Measurements from ENCODE around the gene CPEB3. TPM values are rescaled to one million over a fixed set of nuclear protein-coding genes. Genes with fewer than 3 reads are reported as not detected.

The CPEB3 gene
- polyA plus RNA-seq, 6 donors from 2014 or later = 1.0 to 2.8 (median 2.4) TPM

GRCh38 chr10:92244796-92245195 is 46.1 kb downstream of the CPEB3 start:
- ATAC-seq (ENCODE audit: low read depth in 2 of 2) = no peak
- Mint-ChIP-seq H3K27ac (no peak overlapping the region), H3K4me1 (peaks cover 10 to 21% (median 20%) of the 10 kb centered on the region in 3 donors), H3K27me3 (no peaks in the 10 kb centered on the region), H3K36me3 (no peaks in the 10 kb centered on the region), H3K9me3 (no peaks in the 10 kb centered on the region), H3K4me3 (no peak overlapping the region)
- DNase-seq = no peak

GRCh38 chr10:92242910-92243671 is 47.8 kb downstream of the CPEB3 start:
- peak overlapping the region; percentile 33 to 76 (median 48) for H3K4me3 Mint-ChIP-seq
- peaks cover 22 to 34% (median 33%) of the 10 kb centered on the region in 3 donors for H3K4me1 Mint-ChIP-seq
- peak; percentile 54 to 58 for ATAC-seq (ENCODE audit: low read depth in 2 of 2)
- DNase-seq = peak; percentile 43
- no peaks in the 10 kb centered on the region for H3K36me3 Mint-ChIP-seq
- peak overlapping the region in 2 of 6 donors; percentile 8 to 26 for H3K27ac Mint-ChIP-seq
- no peaks in the 10 kb centered on the region for H3K9me3 Mint-ChIP-seq
- no peaks in the 10 kb centered on the region for H3K27me3 Mint-ChIP-seq

GRCh38 chr10:92242380-92242779 is 48.5 kb downstream of the CPEB3 start:
- H3K4me3 Mint-ChIP-seq = peak overlapping the region in 5 of 8 donors; percentile 37 to 76 (median 48)
- DNase-seq (no peak), ATAC-seq (ENCODE audit: low read depth in 2 of 2) (no peak)
- H3K27ac Mint-ChIP-seq = peak overlapping the region in 1 of 6 donors; percentile 38
- H3K27me3 Mint-ChIP-seq = no peaks in the 10 kb centered on the region
- peaks cover 25 to 40% (median 38%) of the 10 kb centered on the region in 3 donors for H3K4me1 Mint-ChIP-seq
- H3K36me3 Mint-ChIP-seq = no peaks in the 10 kb centered on the region
- no peaks in the 10 kb centered on the region for H3K9me3 Mint-ChIP-seq

GRCh38 chr10:92241501-92241900 is 49.4 kb downstream of the CPEB3 start:
- H3K27me3 Mint-ChIP-seq = no peaks in the 10 kb centered on the region
- H3K4me1 Mint-ChIP-seq = peaks cover 29 to 44% (median 38%) of the 10 kb centered on the region in 3 donors
- ATAC-seq (ENCODE audit: low read depth in 2 of 2) (no peak), DNase-seq (no peak)
- no peak overlapping the region for H3K27ac Mint-ChIP-seq
- H3K9me3 Mint-ChIP-seq = no peaks in the 10 kb centered on the region
- H3K36me3 Mint-ChIP-seq = no peaks in the 10 kb centered on the region
- peak overlapping the region in 7 of 8 donors; percentile 91 to 98 (median 96) for H3K4me3 Mint-ChIP-seq

GRCh38 chr10:92241158-92241500 is 49.7 kb downstream of the CPEB3 start:
- Mint-ChIP-seq H3K36me3 (no peaks in the 10 kb centered on the region), H3K4me3 (peak overlapping the region; percentile 91 to 99 (median 96)), H3K27ac (peak overlapping the region in 1 of 6 donors; percentile 71), H3K4me1 (peaks cover 29 to 44% (median 38%) of the 10 kb centered on the region in 3 donors), H3K27me3 (no peaks in the 10 kb centered on the region), H3K9me3 (no peaks in the 10 kb centered on the region)
- DNase-seq (no peak), ATAC-seq (ENCODE audit: low read depth in 2 of 2) (no peak)

GRCh38 chr10:92240289-92241157 is 50.4 kb downstream of the CPEB3 start:
- ATAC-seq (ENCODE audit: low read depth in 2 of 2) = peak; percentile 71 to 72
- H3K9me3 Mint-ChIP-seq = no peaks in the 10 kb centered on the region

GRCh38 chr10:92239600-92240288 is 51.1 kb downstream of the CPEB3 start:
- no peaks in the 10 kb centered on the region for H3K36me3 Mint-ChIP-seq
- no peaks in the 10 kb centered on the region for H3K27me3 Mint-ChIP-seq
- H3K4me1 Mint-ChIP-seq = peaks cover 29 to 44% (median 38%) of the 10 kb centered on the region in 3 donors
- H3K4me3 Mint-ChIP-seq = peak overlapping the region; percentile 91 to 99 (median 96)
- peak; percentile 70 to 73 for ATAC-seq (ENCODE audit: low read depth in 2 of 2)
- peak overlapping the region in 5 of 6 donors; percentile 2 to 93 (median 71) for H3K27ac Mint-ChIP-seq
- DNase-seq = peak; percentile 40
- no peaks in the 10 kb centered on the region for H3K9me3 Mint-ChIP-seq

More at GRCh38 chr10:92240289-92241157, 50.4 kb downstream of the CPEB3 start:
- Mint-ChIP-seq H3K4me3 (peak overlapping the region; percentile 91 to 99 (median 96)), H3K36me3 (no peaks in the 10 kb centered on the region), H3K27me3 (no peaks in the 10 kb centered on the region), H3K4me1 (peaks cover 29 to 44% (median 38%) of the 10 kb centered on the region in 3 donors), H3K27ac (peak overlapping the region; percentile 2 to 93 (median 71))
- DNase-seq = peak; percentile 73

GRCh38 chr10:92239151-92239599 is 51.7 kb downstream of the CPEB3 start:
- DNase-seq = no peak
- H3K27ac Mint-ChIP-seq = peak overlapping the region in 4 of 6 donors; percentile 47 to 92 (median 58)
- no peaks in the 10 kb centered on the region for H3K27me3 Mint-ChIP-seq
- H3K4me1 Mint-ChIP-seq = peaks cover 29 to 44% (median 38%) of the 10 kb centered on the region in 3 donors
- no peak for ATAC-seq (ENCODE audit: low read depth in 2 of 2)
- H3K4me3 Mint-ChIP-seq = peak overlapping the region; percentile 78 to 99 (median 92)
- no peaks in the 10 kb centered on the region for H3K36me3 Mint-ChIP-seq
- no peaks in the 10 kb centered on the region for H3K9me3 Mint-ChIP-seq

- Mint-ChIP-seq H3K27me3 (no peaks in the 10 kb centered on the region), H3K27ac (peak overlapping the region in 2 of 6 donors; percentile 49 to 67), H3K36me3 (no peaks in the 10 kb centered on the region), H3K4me3 (peak overlapping the region; percentile 78 to 99 (median 92)), H3K4me1 (peaks cover 29 to 44% (median 38%) of the 10 kb centered on the region in 3 donors), H3K9me3 (no peaks in the 10 kb centered on the region)
- DNase-seq (no peak), ATAC-seq (ENCODE audit: low read depth in 2 of 2) (no peak)
Measured at GRCh38 chr10:92238586-92239098, 52.2 kb downstream of the CPEB3 start.

- Mint-ChIP-seq H3K36me3 (no peaks in the 10 kb centered on the region), H3K4me3 (peak overlapping the region in 5 of 8 donors; percentile 64 to 96 (median 88)), H3K4me1 (peaks cover 24 to 38% (median 34%) of the 10 kb centered on the region in 3 donors), H3K27ac (peak overlapping the region in 2 of 6 donors; percentile 6 to 27), H3K27me3 (no peaks in the 10 kb centered on the region), H3K9me3 (no peaks in the 10 kb centered on the region)
- DNase-seq (no peak), ATAC-seq (ENCODE audit: low read depth in 2 of 2) (no peak)
Measured at GRCh38 chr10:92238054-92238585, 52.8 kb downstream of the CPEB3 start.

- DNase-seq = no peak
- no peak for ATAC-seq (ENCODE audit: low read depth in 2 of 2)
- Mint-ChIP-seq H3K4me3 (no peak overlapping the region), H3K27ac (peak overlapping the region in 1 of 6 donors; percentile 17), H3K36me3 (peaks cover 0 to 9% of the 10 kb centered on the region in 2 donors), H3K9me3 (no peaks in the 10 kb centered on the region), H3K4me1 (peaks cover 0 to 10% (median 6%) of the 10 kb centered on the region in 3 donors), H3K27me3 (no peaks in the 10 kb centered on the region)
Measured at GRCh38 chr10:92231196-92231595, 59.7 kb downstream of the CPEB3 start.

GRCh38 chr10:92222603-92223262 is 68.1 kb downstream of the CPEB3 start:
- H3K36me3 Mint-ChIP-seq = peaks cover 0 to 5% of the 10 kb centered on the region in 2 donors
- H3K27ac Mint-ChIP-seq = peak overlapping the region in 1 of 6 donors; percentile 6
- no peaks in the 10 kb centered on the region for H3K27me3 Mint-ChIP-seq
- DNase-seq (no peak), ATAC-seq (ENCODE audit: low read depth in 2 of 2) (no peak)
- H3K4me1 Mint-ChIP-seq = peaks cover 0 to 8% (median 5%) of the 10 kb centered on the region in 3 donors
- H3K9me3 Mint-ChIP-seq = no peaks in the 10 kb centered on the region
- no peak overlapping the region for H3K4me3 Mint-ChIP-seq
